Liver (tissue), 9 donors: ENCODE data around the gene FRMD7. TPM values are rescaled to one million over a fixed set of nuclear protein-coding genes. Genes with fewer than 3 reads are reported as not detected.

Experiments used
- DNase-seq: peaks from one replicate; pipeline ENCODE4 v3.0.0-alpha.2; 2017; ENCODE audit warnings: low spot score
- H3K27ac ChIP-seq, 2 donors: one replicate each; pipeline ENCODE4 v1.7.0; 2013; ENCODE audit warnings: inconsistent platforms in 2 of 2, low read length in 2 of 2, control low read depth in 1 of 2, low read depth in 1 of 2, mild to moderate bottlenecking in 1 of 2
- H3K27me3 ChIP-seq, 4 donors: one replicate each; pipeline versions ENCODE4 v1.6.1 to v1.7.0; 2013; ENCODE audit warnings: low read length in 3 of 4, inconsistent platforms in 1 of 4, mild to moderate bottlenecking in 1 of 4, moderate library complexity in 1 of 4; ENCODE audit not compliant: control insufficient read depth in 4 of 4, insufficient read depth in 4 of 4
- H3K36me3 ChIP-seq, 4 donors: one replicate each; pipeline versions ENCODE4 v1.6.1 to v1.7.0; 2013; ENCODE audit warnings: low read length in 3 of 4, mild to moderate bottlenecking in 3 of 4, low read depth in 1 of 4, moderate library complexity in 1 of 4; ENCODE audit not compliant: control insufficient read depth in 4 of 4, insufficient read depth in 3 of 4
- H3K4me1 ChIP-seq, 4 donors: one replicate each; pipeline versions ENCODE4 v1.6.1 to v1.7.0; 2013; ENCODE audit warnings: low read length in 3 of 4, mild to moderate bottlenecking in 3 of 4, moderate library complexity in 1 of 4; ENCODE audit not compliant: control insufficient read depth in 4 of 4, insufficient read depth in 4 of 4
- H3K4me3 ChIP-seq, 3 donors: one replicate each; pipeline versions ENCODE4 v1.6.1 to v1.7.0; 2013; ENCODE audit warnings: low read length in 3 of 3, control low read depth in 1 of 3, low read depth in 1 of 3, mild to moderate bottlenecking in 1 of 3
- H3K9ac ChIP-seq, 2 donors: one replicate each; pipeline ENCODE4 v1.7.0; 2013; ENCODE audit warnings: low read length in 2 of 2, mild to moderate bottlenecking in 2 of 2, moderate library complexity in 2 of 2, control low read depth in 1 of 2, low read depth in 1 of 2
- H3K9me3 ChIP-seq, 4 donors: one replicate each; pipeline versions ENCODE4 v1.6.1 to v1.7.0; 2013; ENCODE audit warnings: low read length in 3 of 4; ENCODE audit not compliant: control insufficient read depth in 4 of 4
- CTCF ChIP-seq: fragments of 150-350 bp; IDR thresholded peaks from 2 replicates; pipeline ENCODE4 v1.5.1; 2017; ENCODE audit warnings: improper control_type of control experiment, low read depth, low read length; ENCODE audit not compliant: missing input control
- EGR1 ChIP-seq, 2 donors: IDR thresholded peaks; 2 replicates each; pipeline ENCODE4 v1.6.1; 2016 to 2018; ENCODE audit warnings: antibody characterized with exemption in 2 of 2, low read depth in 2 of 2
- FOXA1 ChIP-seq: IDR thresholded peaks from 2 replicates; pipeline ENCODE4 v1.6.1; 2016; ENCODE audit warnings: antibody characterized with exemption
- FOXA2 ChIP-seq: IDR thresholded peaks from 2 replicates; pipeline ENCODE4 v1.6.1; 2016; ENCODE audit warnings: antibody characterized with exemption
- GABPA ChIP-seq, 2 donors: IDR thresholded peaks in 1 of 2; conservative IDR thresholded peaks in 1 of 2; 2 replicates each; pipeline ENCODE4 v1.6.1; 2016; ENCODE audit warnings: antibody characterized with exemption in 2 of 2, mild to moderate bottlenecking in 1 of 2, moderate library complexity in 1 of 2
- HNF4A ChIP-seq, 2 donors: conservative IDR thresholded peaks; 2 replicates each; pipeline ENCODE4 v1.6.1; 2016; ENCODE audit warnings: antibody characterized with exemption in 2 of 2, mild to moderate bottlenecking in 2 of 2
- HNF4G ChIP-seq: IDR thresholded peaks from 2 replicates; pipeline ENCODE4 v1.6.1; 2016; ENCODE audit warnings: antibody characterized with exemption
- JUND ChIP-seq, 2 donors: IDR thresholded peaks; 2 replicates each; pipeline ENCODE4 v1.6.1; 2016; ENCODE audit warnings: antibody characterized with exemption in 2 of 2
- MAX ChIP-seq: IDR thresholded peaks from 2 replicates; pipeline ENCODE4 v1.6.1; 2016; ENCODE audit warnings: antibody characterized with exemption
- NR2F2 ChIP-seq: IDR thresholded peaks from 2 replicates; pipeline ENCODE4 v1.6.1; 2016; ENCODE audit warnings: antibody characterized with exemption
- RAD21 ChIP-seq, 2 donors: IDR thresholded peaks; 2 replicates each; pipeline ENCODE4 v1.6.1; 2016; ENCODE audit warnings: antibody characterized with exemption in 2 of 2, mild to moderate bottlenecking in 2 of 2
- REST ChIP-seq: IDR thresholded peaks from 2 replicates; pipeline ENCODE4 v1.6.1; 2016; ENCODE audit warnings: antibody characterized with exemption, mild to moderate bottlenecking
- RXRA ChIP-seq, 2 donors: IDR thresholded peaks; 2 replicates each; pipeline ENCODE4 v1.6.1; 2017 to 2018; ENCODE audit warnings: antibody characterized with exemption in 2 of 2, mild to moderate bottlenecking in 1 of 2
- SP1 ChIP-seq: IDR thresholded peaks from 2 replicates; pipeline ENCODE4 v1.6.1; 2018; ENCODE audit warnings: antibody characterized with exemption, mild to moderate bottlenecking
- TAF1 ChIP-seq: conservative IDR thresholded peaks from 2 replicates; pipeline ENCODE4 v1.6.1; 2016; ENCODE audit warnings: antibody characterized with exemption, mild to moderate bottlenecking
- YY1 ChIP-seq: IDR thresholded peaks from 2 replicates; pipeline ENCODE4 v1.6.1; 2016; ENCODE audit warnings: antibody characterized with exemption, mild to moderate bottlenecking
- ZBTB33 ChIP-seq: IDR thresholded peaks from 2 replicates; pipeline ENCODE4 v1.6.1; 2016; ENCODE audit warnings: antibody characterized with exemption
- WGBS: extraction: QIAGEN DNeasy Blood & Tissue Kit; methylation state at CpG from one replicate; pipeline ENCODE4 v1.1.7; 2013; 5-methylcytosine and 5-hydroxymethylcytosine counted together
- polyA plus RNA-seq, 2 donors: library from polyadenylated mRNA; stranded (reverse) in 1 of 2; unstranded in 1 of 2; fragments of 200-250 nt in 1 of 2; fragments of >200 nt in 1 of 2; fragmentation: Nextera tagmentation in 1 of 2; extraction: Ambion mirVana in 1 of 2; gene quantifications; one replicate each; pipeline versions ENCODE4 v1.2.1 to v1.2.3, GENCODE V29; 2013 to 2015
- total RNA-seq, 2 donors: library from RNA; depleted of rRNA; stranded (reverse); fragments of >200 nt; gene quantifications; one replicate each; pipeline ENCODE4 v1.2.3, GENCODE V29; 2014
- TF ChIP-seq, protein P1 (sequence below): IDR thresholded peaks from 2 replicates; pipeline ENCODE4 v1.6.1; 2016; ENCODE audit warnings: antibody characterized with exemption
- donor health status: healthy.
- donor health status: healthy.
- donor health status: healthy.
- donor health status: healthy.
- donor health status: healthy.

Gene FRMD7
- total and polyA plus RNA-seq, 4 donors = 0.03 to 0.14 (median 0.08) TPM; not detected in 1

DNA sequence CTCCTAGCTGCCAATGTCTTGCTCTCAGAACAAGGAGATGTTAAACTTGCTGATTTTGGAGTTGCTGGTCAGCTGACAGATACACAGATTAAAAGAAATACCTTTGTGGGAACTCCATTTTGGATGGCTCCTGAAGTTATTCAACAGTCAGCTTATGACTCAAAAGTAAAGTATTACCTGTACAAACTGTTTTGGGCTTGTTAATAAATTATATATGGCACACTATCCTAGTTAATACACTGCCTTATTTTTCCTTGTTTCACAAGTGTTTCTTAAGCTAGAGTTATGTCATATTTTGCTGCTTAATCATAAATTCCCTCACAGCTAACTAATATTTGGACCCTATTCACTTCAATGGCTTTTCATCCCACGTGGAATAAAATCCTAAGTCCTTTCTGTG, 59.4 kb downstream of the FRMD7 start:
- Histone ChIP-seq H3K36me3 (no peaks in the 10 kb centered on the region), H3K27me3 (peaks cover 0 to 3% (median 0%) of the 10 kb centered on the region in 4 donors), H3K4me1 (no peaks in the 10 kb centered on the region), H3K9ac (no peak overlapping the region), H3K9me3 (no peaks in the 10 kb centered on the region), H3K27ac (no peak overlapping the region), H3K4me3 (no peak overlapping the region)
- DNase-seq = no peak
- no peak for TF ChIP-seq EGR1 (IDR thresholded peaks at IDR 0.05; ENCODE audit: low read depth in 2 of 2)
- TF ChIP-seq RXRA (IDR thresholded peaks at IDR 0.05) = no peak
- TF ChIP-seq, protein P1, sequence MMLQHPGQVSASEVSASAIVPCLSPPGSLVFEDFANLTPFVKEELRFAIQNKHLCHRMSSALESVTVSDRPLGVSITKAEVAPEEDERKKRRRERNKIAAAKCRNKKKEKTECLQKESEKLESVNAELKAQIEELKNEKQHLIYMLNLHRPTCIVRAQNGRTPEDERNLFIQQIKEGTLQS = no peak
- TF ChIP-seq REST = no peak
- no peak for TF ChIP-seq YY1
- no peak for TF ChIP-seq CTCF
- TF ChIP-seq JUND (IDR thresholded peaks at IDR 0.05) = no peak
- no peak for TF ChIP-seq TAF1
- no peak for TF ChIP-seq NR2F2
- TF ChIP-seq MAX = no peak
- TF ChIP-seq HNF4A (conservative IDR thresholded peaks at IDR 0.05) = no peak
- no peak for TF ChIP-seq FOXA1
- no peak for TF ChIP-seq FOXA2
- WGBS = 93% methylated on average over 1 of the region's 1 CpG

DNA sequence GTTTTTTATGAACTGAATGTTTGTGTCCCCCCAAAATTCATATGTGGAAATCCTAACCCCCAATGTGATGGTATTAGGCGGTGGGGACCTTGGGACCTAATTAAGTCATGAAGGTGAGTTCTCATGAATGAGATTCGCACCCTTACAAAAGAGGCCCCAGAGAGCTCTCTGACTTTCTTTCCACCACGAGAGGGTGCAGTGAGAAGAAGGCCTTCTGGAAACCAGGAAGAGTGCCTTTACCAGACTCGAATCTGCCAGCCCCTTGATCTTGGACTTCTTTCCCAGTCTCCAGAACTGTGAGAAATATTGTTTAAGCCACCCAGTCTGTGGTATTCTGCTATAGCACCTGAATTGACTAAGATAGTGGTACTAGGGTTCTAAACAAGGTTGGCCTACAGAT, 64.0 kb downstream of the FRMD7 start:
- peaks cover 0 to 1% (median 0%) of the 10 kb centered on the region in 4 donors for H3K27me3 ChIP-seq
- H3K4me1 ChIP-seq = no peaks in the 10 kb centered on the region
- DNase-seq = no peak
- whole genome bisulfite sequencing = 96% methylated on average over 4 of the region's 4 CpGs
- no peaks in the 10 kb centered on the region for H3K9me3 ChIP-seq
- H3K27ac ChIP-seq = no peak overlapping the region
- no peak overlapping the region for H3K4me3 ChIP-seq
- H3K9ac ChIP-seq = no peak overlapping the region
- H3K36me3 ChIP-seq = no peaks in the 10 kb centered on the region
- no peak for TF ChIP-seq ZBTB33
- TF ChIP-seq HNF4G = no peak
- TF ChIP-seq SP1 = no peak
- TF ChIP-seq RXRA (IDR thresholded peaks at IDR 0.05) = no peak
- no peak for TF ChIP-seq EGR1 (IDR thresholded peaks at IDR 0.05; ENCODE audit: low read depth in 2 of 2)
- no peak for TF ChIP-seq JUND (IDR thresholded peaks at IDR 0.05)
- no peak for TF ChIP-seq TAF1
- TF ChIP-seq YY1 = no peak
- no peak for TF ChIP-seq RAD21 (IDR thresholded peaks at IDR 0.05)
- TF ChIP-seq GABPA (IDR thresholded peaks at IDR 0.05 in 1 of 2, conservative IDR thresholded peaks at IDR 0.05 in 1 of 2) = no peak
- no peak for TF ChIP-seq REST
- no peak for TF ChIP-seq HNF4A (conservative IDR thresholded peaks at IDR 0.05)
- TF ChIP-seq FOXA2 = no peak
- no peak for TF ChIP-seq MAX
- no peak for TF ChIP-seq NR2F2
- TF ChIP-seq, protein P1 = no peak
